GM08714 (cell line): ENCODE data around the gene ELP5.

Experiments
- H3K4me3 ChIP-seq: fragments of 200-500 bp; sonication (Bioruptor generic); 2 replicates; pipeline ENCODE4 v1.5.1; 2014; ENCODE audit warnings: mild to moderate bottlenecking, low read length, inconsistent platforms
- ZNF274 ChIP-seq: IDR thresholded peaks from 2 replicates; pipeline ENCODE4 v1.6.1; 2012; ENCODE audit warnings: mild to moderate bottlenecking, low read depth, low read length

ELP5 gene

GRCh38 chr17:7223375-7223774 is 28.6 kb upstream of the ELP5 start:
- TF ChIP-seq ZNF274, result no peak

GRCh38 chr17:7224110-7224509 is 27.9 kb upstream of the ELP5 start:
- no peak for TF ChIP-seq ZNF274
- H3K4me3 ChIP-seq, result no peak overlapping the region

More at GRCh38 chr17:7223375-7223774, 28.6 kb upstream of the ELP5 start:
- H3K4me3 ChIP-seq, result no peak overlapping the region

- H3K4me3 ChIP-seq, result no peak overlapping the region
- no peak for TF ChIP-seq ZNF274
These were observed 27.3 kb upstream of the ELP5 start for GRCh38 chr17:7224661-7225111.

GRCh38 chr17:7225711-7226331 is 26.2 kb upstream of the ELP5 start:
- no peak overlapping the region for H3K4me3 ChIP-seq
- no peak for TF ChIP-seq ZNF274

- TF ChIP-seq ZNF274, result no peak
- H3K4me3 ChIP-seq, result no peak overlapping the region
These were observed 25.0 kb upstream of the ELP5 start for GRCh38 chr17:7226721-7227710.

- no peak overlapping the region for H3K4me3 ChIP-seq
- no peak for TF ChIP-seq ZNF274
These were observed 23.1 kb upstream of the ELP5 start for GRCh38 chr17:7228920-7229319.

- no peak overlapping the region for H3K4me3 ChIP-seq
- TF ChIP-seq ZNF274, result no peak
These were observed 22.5 kb upstream of the ELP5 start for GRCh38 chr17:7229504-7229903.

- no peak for TF ChIP-seq ZNF274
- H3K4me3 ChIP-seq, result no peak overlapping the region
These were observed 19.9 kb upstream of the ELP5 start for GRCh38 chr17:7232114-7232513.

- H3K4me3 ChIP-seq, result peak overlapping the region; percentile 91
These were observed 18.3 kb upstream of the ELP5 start for GRCh38 chr17:7233701-7234082.

GRCh38 chr17:7234083-7234951 is 17.7 kb upstream of the ELP5 start, which contains the start of gene DVL2:
DVL2 (minus strand) TSS chr17:7234517; CDS start chr17:7234262, 255 bp downstream.
- H3K4me3 ChIP-seq, result peak within 1 kb of the TSS; percentile 91
- TF ChIP-seq ZNF274, result no peak

More at GRCh38 chr17:7233701-7234082, 18.3 kb upstream of the ELP5 start:
- TF ChIP-seq ZNF274, result no peak

GRCh38 chr17:7235693-7236665 is 16.0 kb upstream of the ELP5 start:
- H3K4me3 ChIP-seq, result no peak overlapping the region
- TF ChIP-seq ZNF274, result no peak

GRCh38 chr17:7236808-7237207 is 15.2 kb upstream of the ELP5 start:
- TF ChIP-seq ZNF274, result no peak
- no peak overlapping the region for H3K4me3 ChIP-seq

- no peak for TF ChIP-seq ZNF274
- peak overlapping the region; percentile 97; the same call in 1 of the 2 replicates for H3K4me3 ChIP-seq
These were observed 14.7 kb upstream of the ELP5 start for GRCh38 chr17:7237266-7237760.
